GM21723 (cell line): Measurements from ENCODE around the gene EN2.

Source experiments
- ATAC-seq: cut with Tn5 transposase; IDR thresholded peaks from one replicate; pipeline ENCODE4 v1.9.1; 2021; ENCODE audit warnings: mild to moderate bottlenecking, moderate library complexity; ENCODE audit not compliant: unreplicated experiment

The EN2 gene

DNA sequence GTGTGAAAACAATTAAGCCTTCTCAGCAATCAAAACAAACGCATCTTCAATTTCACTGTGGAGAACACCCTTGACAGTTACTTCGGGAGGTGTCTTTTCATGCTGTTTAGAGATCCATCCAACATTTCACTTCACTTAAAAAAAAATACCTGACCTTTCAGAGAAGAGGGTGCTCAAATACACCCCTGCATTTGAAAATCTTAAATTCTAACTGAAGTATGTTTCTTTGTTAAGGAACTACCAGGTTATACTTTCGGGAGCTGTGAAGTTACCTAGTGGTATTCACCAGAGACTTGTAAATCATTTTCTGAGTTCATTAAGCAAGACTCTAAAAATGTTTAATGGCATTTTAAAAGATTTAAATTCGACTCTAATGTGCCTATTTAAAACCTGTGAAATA lies 49.6 kb downstream of the EN2 start:
- no peak for ATAC-seq

DNA sequence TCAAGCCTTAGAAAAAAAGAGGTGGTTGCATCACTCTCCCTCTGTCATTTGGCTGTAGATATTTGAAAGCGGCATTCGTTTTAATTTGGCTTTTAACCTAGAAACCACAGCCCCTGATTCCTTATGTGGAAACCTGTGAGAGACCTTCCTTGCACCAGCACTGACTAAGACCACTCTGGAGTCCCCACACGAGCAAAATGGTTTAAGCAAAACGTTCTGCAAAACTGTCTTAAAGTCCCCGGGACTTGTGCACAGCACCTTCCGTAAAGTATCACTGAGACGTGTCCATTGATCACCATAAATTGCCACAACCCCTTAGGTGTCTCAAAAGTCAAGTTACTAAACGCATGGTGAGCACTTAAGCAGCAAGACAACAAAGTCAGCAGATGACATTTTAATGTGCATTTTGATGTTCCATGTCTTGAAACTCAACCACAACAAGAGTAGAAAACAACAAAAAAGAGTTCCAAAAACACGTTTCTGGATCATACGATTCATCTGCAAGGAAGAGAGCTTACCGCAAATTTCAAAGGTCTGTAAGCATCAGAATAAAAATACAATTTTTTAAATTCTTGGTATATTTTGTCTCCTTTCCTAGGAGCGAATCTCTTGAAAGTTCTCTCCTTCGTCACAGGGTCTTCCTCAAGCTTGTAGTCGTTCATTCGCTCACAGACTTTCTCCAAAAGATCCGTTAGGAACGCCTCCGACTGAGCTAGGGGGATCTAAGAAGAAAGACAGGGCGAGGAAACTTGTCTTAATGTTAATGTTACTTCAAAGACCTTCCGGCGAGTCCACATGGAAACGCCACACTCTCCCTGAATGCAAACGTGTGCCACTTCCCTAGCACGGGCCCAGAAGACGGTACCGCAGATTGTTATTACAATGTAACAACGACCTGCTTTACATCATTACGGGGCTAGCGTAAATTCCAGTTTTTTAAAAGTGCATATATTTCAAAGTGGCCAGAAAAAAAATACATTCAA lies 50.7 kb downstream of the EN2 start:
- ATAC-seq: no peak

DNA sequence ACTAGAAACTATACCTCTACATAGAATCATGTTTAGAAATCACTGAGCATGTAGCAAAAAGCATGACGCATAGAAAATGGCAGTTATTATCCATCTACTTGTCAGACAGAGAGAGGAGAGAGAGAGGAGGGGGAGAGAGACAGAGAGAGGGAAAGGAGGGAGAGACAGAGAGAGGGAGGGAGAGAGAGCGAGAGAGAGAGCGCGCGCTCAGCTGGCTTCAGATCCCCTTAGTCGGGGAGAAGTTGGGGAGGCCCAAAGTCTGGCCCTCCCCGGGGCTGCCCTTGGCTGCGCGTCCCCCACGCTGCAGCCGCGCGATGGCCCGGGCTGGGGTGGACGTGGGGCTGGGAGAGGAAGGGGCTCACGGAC lies 51.4 kb downstream of the EN2 start:
- no peak for ATAC-seq

DNA sequence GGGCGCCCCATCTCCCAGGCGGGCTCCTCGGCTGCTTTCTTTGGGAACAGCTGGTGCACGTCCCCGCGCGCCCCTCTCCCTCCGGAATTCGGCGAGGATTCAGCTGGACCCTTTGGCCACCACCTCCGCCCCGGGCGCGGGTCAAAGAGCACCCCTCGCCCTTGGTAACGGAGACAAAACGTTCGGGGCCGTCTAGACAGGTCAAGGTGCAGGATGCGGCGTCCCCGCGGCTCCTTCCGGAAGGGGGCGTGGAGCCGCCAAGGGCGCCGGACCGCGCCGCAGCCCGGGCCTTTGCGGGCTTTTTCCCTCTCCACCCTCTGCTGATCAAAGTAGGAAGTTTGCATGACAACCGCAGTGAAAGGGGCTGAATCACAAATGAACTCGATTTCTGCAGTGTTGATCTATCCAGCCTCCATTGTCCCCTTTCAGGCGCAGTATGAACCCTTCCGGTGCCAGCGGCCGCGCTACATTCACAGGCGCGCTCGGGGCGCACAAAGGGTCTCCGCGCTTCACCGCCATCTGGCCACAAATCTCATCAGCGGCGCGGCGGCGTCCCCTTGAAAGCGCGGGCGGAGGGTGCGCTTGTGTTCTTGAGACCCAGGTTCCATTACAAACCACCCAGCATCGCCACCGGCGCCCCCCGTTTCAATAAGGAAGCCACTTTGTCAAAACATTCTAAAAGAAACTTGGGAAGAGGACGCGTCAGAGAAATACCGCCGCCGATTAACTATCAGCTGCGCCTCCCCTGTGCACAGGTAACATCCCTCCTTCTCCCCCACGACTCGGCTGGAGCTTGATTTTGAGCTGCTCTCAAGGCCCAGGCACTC lies 52.0 kb downstream of the EN2 start:
- no peak for ATAC-seq

DNA sequence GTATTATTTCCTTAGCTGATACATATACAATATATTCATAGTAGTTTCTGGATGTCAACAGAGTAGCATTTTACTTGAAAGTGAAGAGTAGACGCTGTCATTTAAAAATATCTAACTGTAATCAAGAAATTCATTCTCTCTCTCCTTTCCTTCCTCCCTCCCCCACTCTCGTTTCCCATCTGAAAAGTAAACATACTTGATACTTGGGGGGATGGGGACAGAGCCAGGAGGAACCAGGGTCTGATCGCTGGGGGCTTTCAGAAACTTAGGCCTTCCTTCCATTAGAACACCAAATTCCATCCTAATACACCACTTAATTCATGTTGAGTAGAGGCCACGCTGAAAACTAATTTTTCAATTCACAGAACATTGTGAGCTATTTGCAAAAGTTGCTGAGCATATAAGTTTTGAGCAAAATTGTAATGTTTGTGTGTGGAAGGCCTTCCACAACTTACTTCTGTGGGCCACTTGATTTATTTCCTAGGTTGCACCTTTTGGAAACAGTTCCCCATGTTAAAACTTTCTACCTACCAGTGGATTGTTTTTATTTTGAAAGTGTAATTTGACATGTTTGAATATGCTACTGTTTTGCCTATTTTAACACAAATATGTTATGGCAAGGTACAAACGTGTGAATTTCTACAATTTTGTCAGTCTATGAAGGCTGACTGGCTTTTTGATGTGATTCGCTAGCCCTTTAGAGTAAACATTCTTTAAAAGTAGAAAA lies 53.2 kb downstream of the EN2 start:
- no peak for ATAC-seq

DNA sequence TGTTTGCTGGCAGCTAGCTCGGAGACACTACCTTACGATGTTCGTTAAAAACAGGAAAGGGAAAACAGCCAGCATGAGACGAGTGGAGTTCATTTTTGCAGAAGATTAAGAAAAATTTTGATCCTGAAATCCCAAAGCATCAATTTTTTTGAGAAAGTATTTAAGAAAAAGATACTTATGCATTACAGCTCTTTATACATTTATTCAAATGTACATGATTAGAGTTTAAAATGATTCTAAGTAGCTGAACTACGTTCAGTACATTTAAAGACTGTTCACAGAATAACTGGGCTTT lies 53.7 kb downstream of the EN2 start:
- no peak for ATAC-seq

DNA sequence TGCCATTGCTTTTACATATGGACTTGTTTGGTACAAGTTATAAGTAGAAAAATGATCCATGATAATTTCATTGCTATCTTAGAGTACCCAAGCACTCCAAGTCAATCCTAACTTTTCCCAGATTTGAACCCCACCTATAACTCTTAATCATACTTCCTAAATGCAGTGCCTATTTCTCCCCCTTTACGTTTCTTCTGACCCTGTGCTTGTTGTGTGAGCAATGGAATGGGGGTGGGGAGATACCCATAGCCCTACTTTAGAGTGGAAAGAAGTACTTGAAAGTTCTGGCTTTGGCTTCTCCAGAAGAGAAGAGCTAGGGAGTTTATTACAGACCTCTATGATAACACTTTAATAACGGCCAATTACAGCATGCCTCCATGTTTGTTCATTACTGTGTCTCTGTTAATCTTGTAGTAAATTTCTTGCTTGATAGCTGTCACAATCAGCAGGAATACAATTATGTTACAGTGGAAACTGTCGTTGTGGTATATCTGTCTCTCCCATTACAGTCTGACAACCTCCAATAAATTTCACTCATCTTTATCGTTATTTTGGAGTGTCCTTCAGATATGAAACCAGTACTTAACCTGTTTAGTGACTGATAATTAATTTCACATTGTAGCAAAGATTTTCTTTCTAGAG lies 54.4 kb downstream of the EN2 start:
- no peak for ATAC-seq

DNA sequence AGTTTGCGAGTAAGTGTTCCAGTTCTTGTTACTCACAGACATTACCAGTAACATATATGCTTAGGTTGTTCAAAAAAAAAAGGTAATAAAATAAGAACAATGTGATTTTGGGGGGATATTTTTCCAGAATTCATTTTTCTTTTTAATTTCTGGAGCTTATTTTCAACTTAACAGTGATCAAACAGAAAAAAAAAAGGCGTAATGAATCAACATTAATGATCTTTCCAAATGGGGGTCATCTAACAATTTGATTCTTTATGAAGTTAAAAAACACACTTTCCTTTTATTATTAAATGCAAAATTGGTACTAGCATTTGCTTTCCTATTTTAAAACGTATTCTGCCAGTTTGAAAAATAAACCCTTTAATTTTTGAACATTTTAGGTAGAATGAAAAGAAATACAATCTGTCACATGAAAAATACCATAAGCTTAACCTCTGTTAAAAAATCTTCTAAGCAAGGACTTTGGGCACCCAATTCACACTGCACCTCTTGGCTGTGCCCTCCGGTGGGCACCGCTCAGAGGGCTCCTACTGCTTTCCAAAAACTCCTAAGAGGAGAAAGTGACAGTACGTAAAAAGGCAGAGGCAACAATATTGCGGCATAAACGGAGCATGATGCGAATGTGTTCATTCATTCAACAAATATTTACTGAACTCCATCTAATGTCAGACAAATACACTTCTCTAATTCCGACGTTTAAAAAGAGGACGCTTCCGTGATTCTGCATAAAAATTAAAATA lies 55.8 kb downstream of the EN2 start:
- no peak for ATAC-seq

DNA sequence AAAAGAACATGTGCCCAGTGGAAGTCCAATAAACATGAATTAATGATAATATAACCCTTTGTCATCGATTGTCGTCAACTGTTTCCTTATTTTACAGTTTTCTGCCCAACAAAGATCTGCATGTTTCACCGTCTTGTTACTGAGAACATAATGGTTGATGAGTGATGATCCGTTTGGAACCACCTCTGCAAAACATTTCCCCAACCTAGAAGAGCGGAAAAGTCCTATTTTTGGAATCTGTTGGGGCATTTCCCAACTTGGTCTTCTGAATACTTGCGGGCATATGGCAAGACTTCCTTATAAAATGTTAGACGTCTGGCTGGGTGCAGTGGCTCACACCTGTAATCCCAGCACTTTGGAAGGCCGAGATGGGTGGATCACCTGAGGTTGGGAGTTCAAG lies 56.4 kb downstream of the EN2 start:
- no peak for ATAC-seq
